ENCODE data around the gene WNK1.

- TF ChIP-seq CTCF (IDR thresholded peaks at IDR 0.05; ENCODE audit: insufficient read depth, low read depth, low read length) (no peak), EZH2 (IDR thresholded peaks at IDR 0.05; ENCODE audit: insufficient read depth, low read length) (no peak)
Observed at GRCh38 chr12:931060-931459, 178.7 kb downstream of the WNK1 start.

Measured in astrocyte (in vitro differentiated cells and primary cell).